GM23338 (cell line): ENCODE results near the gene TIMM22. TPM values are rescaled to one million over a fixed set of nuclear protein-coding genes. Genes with fewer than 3 reads are reported as not detected.

ENCODE experiments used
- ATAC-seq: fragments of 200-7000 bp; cut with Tn5 transposase; 3 replicates; pipeline ENCODE4 v1.9.1; 2020
- DNase-seq: peaks from one replicate; pipeline ENCODE4 v3.0.0-alpha.2; 2015; ENCODE audit warnings: low spot score
- H2AFZ ChIP-seq: fragments of 200-600 bp; sonication (generic); 2 replicates; pipeline ENCODE4 v1.8.0; 2016; ENCODE audit warnings: antibody characterized with exemption, mild to moderate bottlenecking, moderate library complexity
- H3F3A ChIP-seq: fragments of 200-600 bp; sonication (generic); replicated peaks from 2 replicates; pipeline ENCODE4 v1.8.0; 2017; ENCODE audit warnings: antibody characterized with exemption, mixed run types, low read depth
- H3K27ac ChIP-seq: fragments of 200-600 bp; sonication (generic); 2 replicates; pipeline ENCODE4 v1.6.1; 2016; ENCODE audit warnings: low read depth
- H3K27me3 ChIP-seq: fragments of 200-600 bp; sonication (generic); 2 replicates; pipeline ENCODE4 v1.8.0; 2016; ENCODE audit warnings: mild to moderate bottlenecking, mixed run types, moderate library complexity; ENCODE audit not compliant: insufficient read depth
- H3K36me3 ChIP-seq: fragments of 200-600 bp; sonication (generic); 2 replicates; pipeline ENCODE4 v1.8.0; 2016; ENCODE audit warnings: mild to moderate bottlenecking; ENCODE audit not compliant: insufficient read depth
- H3K4me1 ChIP-seq: fragments of 200-600 bp; sonication (generic); 2 replicates; pipeline ENCODE4 v1.8.0; 2016; ENCODE audit warnings: mild to moderate bottlenecking, moderate library complexity; ENCODE audit not compliant: insufficient read depth
- H3K4me2 ChIP-seq: fragments of 200-600 bp; sonication (generic); 2 replicates; pipeline ENCODE4 v1.7.1; 2017; ENCODE audit warnings: mixed run types
- H3K4me3 ChIP-seq: fragments of 200-600 bp; sonication (generic); 2 replicates; pipeline ENCODE4 v1.6.1; 2016; ENCODE audit warnings: mixed run types
- H3K79me2 ChIP-seq: fragments of 200-600 bp; sonication (generic); replicated peaks from 2 replicates; pipeline ENCODE4 v1.8.0; 2017; ENCODE audit warnings: mild to moderate bottlenecking; ENCODE audit not compliant: insufficient read depth
- H3K9me2 ChIP-seq: fragments of 200-600 bp; sonication (generic); 2 replicates; pipeline ENCODE4 v1.8.0; 2017; ENCODE audit not compliant: insufficient read depth
- H4K20me1 ChIP-seq: fragments of 200-600 bp; sonication (generic); replicated peaks from 2 replicates; pipeline ENCODE4 v1.8.0; 2017; ENCODE audit warnings: mild to moderate bottlenecking; ENCODE audit not compliant: insufficient read depth
- H3K27ac Mint-ChIP-seq: 2 replicates; pipeline ENCODE4 v1.8.0; 2020; ENCODE audit warnings: inconsistent platforms, mild to moderate bottlenecking, moderate library complexity, mixed read lengths
- H3K27me3 Mint-ChIP-seq: 3 replicates; pipeline ENCODE4 v1.8.0; 2022; ENCODE audit warnings: low read depth, mild to moderate bottlenecking, moderate library complexity, mixed read lengths, inconsistent platforms; ENCODE audit not compliant: insufficient read depth, poor library complexity
- H3K36me3 Mint-ChIP-seq: 3 replicates; pipeline ENCODE4 v1.8.0; 2021; ENCODE audit warnings: low read depth, mild to moderate bottlenecking, inconsistent platforms, moderate library complexity, mixed read lengths
- H3K4me1 Mint-ChIP-seq: 3 replicates; pipeline ENCODE4 v1.8.0; 2020; ENCODE audit warnings: mild to moderate bottlenecking, inconsistent platforms, mixed read lengths
- H3K4me3 Mint-ChIP-seq: 3 replicates; pipeline ENCODE4 v1.8.0; 2021; ENCODE audit warnings: moderate library complexity, mild to moderate bottlenecking, inconsistent platforms, mixed read lengths
- H3K9me3 Mint-ChIP-seq: 3 replicates; pipeline ENCODE4 v1.8.0; 2020; ENCODE audit warnings: moderate library complexity, mild to moderate bottlenecking, inconsistent platforms, mixed read lengths
- CREB1 ChIP-seq: fragments of 250-450 bp; sonication (Bioruptor Pico); IDR thresholded peaks from 2 replicates; pipeline ENCODE4 v1.5.0; 2020; ENCODE audit warnings: low read depth, mild to moderate bottlenecking, moderate library complexity
- ETS1 ChIP-seq: IDR thresholded peaks from 2 replicates; pipeline ENCODE4 v1.6.1; 2016; ENCODE audit warnings: antibody characterized with exemption
- EZH2phosphoT487 ChIP-seq: fragments of 200-600 bp; sonication (generic); IDR thresholded peaks from one replicate; pipeline ENCODE4 v1.8.1; 2018; ENCODE audit warnings: antibody characterized with exemption; ENCODE audit not compliant: unreplicated experiment
- JUNB ChIP-seq: IDR thresholded peaks from one replicate; pipeline ENCODE4 v1.6.1; 2016; ENCODE audit warnings: antibody characterized with exemption; ENCODE audit not compliant: unreplicated experiment
- NANOG ChIP-seq: IDR thresholded peaks from 2 replicates; pipeline ENCODE4 v1.6.1; 2016; ENCODE audit warnings: antibody characterized with exemption, borderline replicate concordance
- POLR2AphosphoS5 ChIP-seq: IDR thresholded peaks from 2 replicates; pipeline ENCODE4 v1.6.1; 2016; ENCODE audit warnings: antibody characterized with exemption, low read depth
- REST ChIP-seq: IDR thresholded peaks from one replicate; pipeline ENCODE4 v1.6.1; 2018; ENCODE audit warnings: antibody characterized with exemption; ENCODE audit not compliant: unreplicated experiment
- ZNF114 ChIP-seq: fragments of 250-450 bp; sonication (Bioruptor Pico); IDR thresholded peaks from 2 replicates; pipeline ENCODE4 v1.5.0; 2020; ENCODE audit warnings: mild to moderate bottlenecking, moderate library complexity
- ZNF331 ChIP-seq: fragments of 250-450 bp; sonication (Bioruptor Pico); IDR thresholded peaks from 2 replicates; pipeline ENCODE4 v1.5.0; 2020; ENCODE audit warnings: low read depth, mild to moderate bottlenecking, moderate library complexity
- ZNF462 ChIP-seq: fragments of 250-450 bp; sonication (Bioruptor Pico); IDR thresholded peaks from 2 replicates; pipeline ENCODE4 v1.5.0; 2020; ENCODE audit warnings: mild to moderate bottlenecking, moderate library complexity
- polyA plus RNA-seq: library from polyadenylated mRNA; unstranded; fragments of >200 nt; fragmentation: Nextera tagmentation; extraction: Ambion mirVana; gene quantifications from 2 replicates; pipeline ENCODE4 v1.2.1, GENCODE V29; 2016
- total RNA-seq: library from RNA; depleted of rRNA; stranded (reverse); fragments of >200 nt; shearing (Covaris generic); gene quantifications from 2 replicates; pipeline ENCODE4 v1.2.3, GENCODE V29; 2014

TIMM22 gene
- total and polyA plus RNA-seq, 2 experiments from 2014 or later = 21.9 to 24.4 TPM

GRCh38 chr17:1021147-1021546, 24.2 kb downstream of the TIMM22 start (continued):
- TF ChIP-seq POLR2AphosphoS5 = no peak
- no peak for TF ChIP-seq NANOG
- no peak for TF ChIP-seq ZNF331

GRCh38 chr17:1022278-1023024, 25.5 kb downstream of the TIMM22 start:
- Histone ChIP-seq H3K4me2 (no peak overlapping the region), H3K79me2 (no peaks in the 10 kb centered on the region), H4K20me1 (no peaks in the 10 kb centered on the region), H2AFZ (no peak overlapping the region), H3F3A (no peaks in the 10 kb centered on the region), H3K9me2 (no peaks in the 10 kb centered on the region), H3K36me3 (no peaks in the 10 kb centered on the region), H3K4me3 (no peak overlapping the region), H3K27me3 (no peaks in the 10 kb centered on the region), H3K27ac (no peak overlapping the region), H3K4me1 (no peaks in the 10 kb centered on the region)
- Mint-ChIP-seq H3K27me3 (peaks cover 12% of the 10 kb centered on the region), H3K4me3 (no peak overlapping the region), H3K9me3 (no peaks in the 10 kb centered on the region), H3K27ac (no peak overlapping the region), H3K36me3 (no peaks in the 10 kb centered on the region), H3K4me1 (peaks cover 5% of the 10 kb centered on the region; the same call in 2 of the 3 replicates)
- TF ChIP-seq ZNF114 (CRISPR knock-in tag) (no peak), POLR2AphosphoS5 (no peak), CREB1 (CRISPR knock-in tag) (no peak), JUNB (no peak), ETS1 (no peak)
- no peak for ATAC-seq
- no peak for DNase-seq

GRCh38 chr17:1024076-1024475, 27.1 kb downstream of the TIMM22 start:
- H3K36me3 ChIP-seq = no peaks in the 10 kb centered on the region
- no peaks in the 10 kb centered on the region for H3K27me3 ChIP-seq
- Mint-ChIP-seq H3K4me3 (no peak overlapping the region), H3K27ac (no peak overlapping the region), H3K4me1 (peaks cover 4% of the 10 kb centered on the region; the same call in 2 of the 3 replicates), H3K27me3 (peaks cover 12% of the 10 kb centered on the region), H3K9me3 (no peaks in the 10 kb centered on the region), H3K36me3 (no peaks in the 10 kb centered on the region)
- H3K4me3 ChIP-seq = no peak overlapping the region
- no peak overlapping the region for H3K27ac ChIP-seq
- DNase-seq (no peak), ATAC-seq (no peak)
- H3K79me2 ChIP-seq = no peaks in the 10 kb centered on the region
- H2AFZ ChIP-seq = no peak overlapping the region
- H3K4me2 ChIP-seq = no peak overlapping the region
- H3K4me1 ChIP-seq = no peaks in the 10 kb centered on the region
- no peaks in the 10 kb centered on the region for H3K9me2 ChIP-seq
- H4K20me1 ChIP-seq = no peaks in the 10 kb centered on the region
- no peaks in the 10 kb centered on the region for H3F3A ChIP-seq
- TF ChIP-seq ZNF462 (CRISPR knock-in tag) = no peak
- no peak for TF ChIP-seq REST
- no peak for TF ChIP-seq EZH2phosphoT487
- TF ChIP-seq CREB1 (CRISPR knock-in tag) = no peak
